SU-DHL-6 (cell line): ENCODE data around the gene TRAF3IP1.

Source experiments
- H2AFZ ChIP-seq: fragments of 200-600 bp; sonication (generic); 2 replicates; pipeline ENCODE4 v1.6.1; 2014; ENCODE audit warnings: low read depth, mild to moderate bottlenecking, moderate library complexity, mixed read lengths, antibody characterized with exemption, low read length; ENCODE audit not compliant: severe bottlenecking
- H3F3A ChIP-seq: fragments of 200-600 bp; shearing (Covaris generic); 2 replicates; pipeline ENCODE4 v1.6.0; 2016; ENCODE audit warnings: antibody characterized with exemption, mild to moderate bottlenecking; ENCODE audit not compliant: insufficient read depth
- H3K27ac ChIP-seq: fragments of 200-600 bp; sonication (generic); 2 replicates; pipeline ENCODE4 v1.5.1; 2016; ENCODE audit warnings: low read depth, mild to moderate bottlenecking, low read length, moderate library complexity, mixed read lengths
- H3K27me3 ChIP-seq: fragments of 200-600 bp; sonication (generic), shearing (Covaris generic); 2 replicates; pipeline ENCODE4 v1.6.0; 2014; ENCODE audit warnings: mild to moderate bottlenecking, low read length
- H3K36me3 ChIP-seq: fragments of 200-600 bp; sonication (generic); 2 replicates; pipeline ENCODE4 v1.6.1; 2014; ENCODE audit warnings: mild to moderate bottlenecking, low read length, mixed read lengths
- H3K4me2 ChIP-seq: fragments of 300-600, 200-600 bp; shearing (Covaris generic), sonication (generic); 2 replicates; pipeline ENCODE4 v1.6.0; 2014; ENCODE audit warnings: low read length, low read depth, mild to moderate bottlenecking; ENCODE audit not compliant: poor library complexity, severe bottlenecking
- H3K4me3 ChIP-seq: fragments of 200-600 bp; sonication (generic); 2 replicates; pipeline ENCODE4 v1.5.1; 2014; ENCODE audit warnings: antibody characterized with exemption, low read length, mild to moderate bottlenecking, mixed read lengths; ENCODE audit not compliant: insufficient read depth, poor library complexity, severe bottlenecking
- H3K79me2 ChIP-seq: fragments of 200-600 bp; sonication (generic); 2 replicates; pipeline ENCODE4 v1.6.1; 2014; ENCODE audit warnings: mild to moderate bottlenecking, low read length, moderate library complexity; ENCODE audit not compliant: insufficient read depth
- H3K9ac ChIP-seq: fragments of 200-600 bp; sonication (generic); 2 replicates; pipeline ENCODE4 v1.7.0; 2014; ENCODE audit warnings: mild to moderate bottlenecking, low read length
- H3K9me2 ChIP-seq: fragments of 200-600 bp; sonication (generic); replicated peaks from 2 replicates; pipeline ENCODE4 v1.6.1; 2014; ENCODE audit warnings: low read length; ENCODE audit not compliant: insufficient read depth
- H3K9me3 ChIP-seq: fragments of 200-600 bp; sonication (generic); 2 replicates; pipeline ENCODE4 v1.6.1; 2014; ENCODE audit warnings: low read length, mixed read lengths; ENCODE audit not compliant: insufficient read depth
- H4K20me1 ChIP-seq: fragments of 200-600 bp; sonication (generic); 2 replicates; pipeline ENCODE4 v1.6.1; 2014; ENCODE audit warnings: low read depth, mild to moderate bottlenecking, antibody characterized with exemption, low read length, moderate library complexity, mixed read lengths
- CTCF ChIP-seq: fragments of 200-600 bp; sonication (generic); IDR thresholded peaks from one replicate; pipeline ENCODE4 v1.5.1; 2017; ENCODE audit warnings: antibody characterized with exemption, mild to moderate bottlenecking, low read length, moderate library complexity; ENCODE audit not compliant: insufficient read depth, poor library complexity, severe bottlenecking
- EZH2phosphoT487 ChIP-seq: fragments of 200-600 bp; sonication (generic), shearing (Covaris generic); conservative IDR thresholded peaks from 2 replicates; pipeline ENCODE4 v1.6.1; 2018; ENCODE audit warnings: mild to moderate bottlenecking, antibody characterized with exemption, low read length, moderate library complexity, mixed read lengths

TRAF3IP1 gene

GRCh38 chr2:238389988-238390589 is 69.8 kb downstream of the TRAF3IP1 start:
- no peaks in the 10 kb centered on the region for H3K27me3 ChIP-seq
- no peak overlapping the region for H3K4me2 ChIP-seq
- H3F3A ChIP-seq, result no peaks in the 10 kb centered on the region
- H4K20me1 ChIP-seq, result no peaks in the 10 kb centered on the region
- H3K9ac ChIP-seq, result no peak overlapping the region
- no peak overlapping the region for H2AFZ ChIP-seq
- H3K79me2 ChIP-seq, result no peaks in the 10 kb centered on the region
- no peaks in the 10 kb centered on the region for H3K36me3 ChIP-seq
- no peak overlapping the region for H3K27ac ChIP-seq
- TF ChIP-seq EZH2phosphoT487, result no peak
- no peak for TF ChIP-seq CTCF
- no peak overlapping the region for H3K4me3 ChIP-seq
- no peaks in the 10 kb centered on the region for H3K9me3 ChIP-seq
- no peaks in the 10 kb centered on the region for H3K9me2 ChIP-seq

GRCh38 chr2:238391042-238391689 is 70.8 kb downstream of the TRAF3IP1 start:
- H3F3A ChIP-seq, result no peaks in the 10 kb centered on the region
- no peak overlapping the region for H2AFZ ChIP-seq

GRCh38 chr2:238396663-238397062 is 76.3 kb downstream of the TRAF3IP1 start:
- no peaks in the 10 kb centered on the region for H3F3A ChIP-seq
- H3K4me2 ChIP-seq, result no peak overlapping the region
- no peaks in the 10 kb centered on the region for H3K79me2 ChIP-seq
- H3K4me3 ChIP-seq, result no peak overlapping the region
- no peak for TF ChIP-seq EZH2phosphoT487
- TF ChIP-seq CTCF, result no peak
- no peak overlapping the region for H2AFZ ChIP-seq
- H3K9ac ChIP-seq, result no peak overlapping the region
- no peaks in the 10 kb centered on the region for H3K9me2 ChIP-seq
- no peak overlapping the region for H3K27ac ChIP-seq
- no peaks in the 10 kb centered on the region for H3K36me3 ChIP-seq
- H3K9me3 ChIP-seq, result no peaks in the 10 kb centered on the region
- H3K27me3 ChIP-seq, result no peaks in the 10 kb centered on the region
- H4K20me1 ChIP-seq, result no peaks in the 10 kb centered on the region

More at GRCh38 chr2:238391042-238391689, 70.8 kb downstream of the TRAF3IP1 start:
- TF ChIP-seq EZH2phosphoT487, result no peak
- TF ChIP-seq CTCF, result no peak
- Histone ChIP-seq H3K9ac (no peak overlapping the region), H3K9me3 (no peaks in the 10 kb centered on the region), H3K4me2 (no peak overlapping the region), H3K9me2 (no peaks in the 10 kb centered on the region), H3K4me3 (no peak overlapping the region), H4K20me1 (no peaks in the 10 kb centered on the region), H3K27me3 (no peaks in the 10 kb centered on the region), H3K27ac (no peak overlapping the region), H3K36me3 (no peaks in the 10 kb centered on the region), H3K79me2 (no peaks in the 10 kb centered on the region)
